Ascending aorta (tissue), 2 donors: ENCODE results near the gene CCT6A. TPM values are rescaled to one million over a fixed set of nuclear protein-coding genes. Genes with fewer than 3 reads are reported as not detected.
"Not testable (repeated sequence)": the region's sequence is repeated elsewhere in the genome, so short reads cannot be mapped to it uniquely, and the experiment has no call there.

Experiments used
- DNase-seq, 2 donors: peaks; one replicate each; pipeline ENCODE4 v3.0.0-alpha.2; 2019; ENCODE audit warnings: low spot score in 2 of 2
- H3K27ac ChIP-seq, 2 donors: fragments of 200-600 bp; sonication (generic); one replicate each; pipeline ENCODE4 v1.5.1; 2016 to 2017; ENCODE audit warnings: mild to moderate bottlenecking in 1 of 2
- H3K27me3 ChIP-seq: fragments of 200-600 bp; sonication (generic); one replicate; pipeline ENCODE4 v1.5.1; 2017
- H3K36me3 ChIP-seq, 2 donors: fragments of 200-600 bp; sonication (generic); one replicate each; pipeline ENCODE4 v1.5.1; 2016
- H3K4me1 ChIP-seq, 2 donors: fragments of 200-600 bp; sonication (generic); one replicate each; pipeline ENCODE4 v1.5.1; 2016 to 2017; ENCODE audit warnings: mild to moderate bottlenecking in 1 of 2
- H3K4me3 ChIP-seq, 2 donors: fragments of 200-600 bp; sonication (generic); one replicate each; pipeline ENCODE4 v1.5.1; 2016 to 2017; ENCODE audit warnings: mild to moderate bottlenecking in 1 of 2
- H3K9me3 ChIP-seq, 2 donors: fragments of 200-600 bp; sonication (generic); one replicate each; pipeline ENCODE4 v1.5.1; 2016
- intact Hi-C: fragments of 100-400 bp; cut with DNase I; formaldehyde crosslinking; loops from one replicate; pipeline ENCODE4 v1.15.1; 2023
- total RNA-seq: library from RNA; depleted of rRNA; stranded (reverse); fragments of >200 nt; gene quantifications from one replicate; pipeline ENCODE4 v1.1.0, GENCODE V29; 2016
- TF ChIP-seq, protein P1 (sequence below), 3 experiments: fragments of 200-600 bp in 2 of 3; fragments of 450-650 bp in 1 of 3; sonication (generic) in 2 of 3; IDR thresholded peaks; one replicate each; pipeline ENCODE4 v1.5.1; 2016 to 2019; ENCODE audit warnings: antibody characterized with exemption in 3 of 3, mild to moderate bottlenecking in 1 of 3, moderate library complexity in 1 of 3

Gene CCT6A
- total RNA-seq, 1 donor from 2014 or later: 86.2 TPM

DNA sequence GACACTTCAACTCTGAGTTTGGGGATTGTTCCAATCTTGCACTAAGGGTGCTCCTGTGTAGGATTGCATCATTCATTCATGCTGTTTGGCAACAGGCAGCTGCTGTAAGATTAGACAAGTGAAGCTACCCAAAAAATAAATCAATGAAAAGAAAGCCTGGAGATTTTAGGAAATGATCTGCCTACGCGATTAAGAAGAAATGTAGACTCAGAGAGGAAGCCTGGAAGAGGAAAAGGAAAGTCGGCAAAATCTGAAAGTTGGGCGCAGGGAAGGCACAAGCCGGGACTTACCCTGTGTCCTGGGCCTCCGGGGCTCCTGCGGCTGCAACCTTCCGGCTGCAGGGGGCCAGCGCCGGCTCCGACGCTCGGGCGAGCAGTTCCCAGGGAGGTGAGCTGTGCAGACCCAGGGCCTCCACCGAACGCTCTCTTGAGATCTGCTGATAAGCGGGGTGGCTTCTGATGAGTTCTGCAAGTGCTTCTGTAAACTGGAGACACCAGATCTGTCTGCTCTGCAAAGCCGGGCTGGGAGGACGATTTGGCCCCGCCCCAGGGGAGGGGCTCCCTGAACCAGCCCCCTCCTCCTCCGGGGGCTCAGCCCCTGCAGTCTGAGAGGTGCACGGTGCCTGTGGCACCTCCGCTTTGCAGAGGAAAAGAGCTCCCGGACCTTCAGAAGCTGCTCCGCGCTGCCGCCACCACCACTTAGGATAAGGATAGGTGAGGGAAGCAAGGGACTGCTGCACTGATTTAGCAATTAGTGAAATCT, 17.7 kb upstream of the CCT6A start:
- Histone ChIP-seq H3K4me3 (peak overlapping the region; percentile 62 to 77), H3K27ac (no peak overlapping the region), H3K27me3 (no peaks in the 10 kb centered on the region), H3K4me1 (no peaks in the 10 kb centered on the region), H3K9me3 (no peaks in the 10 kb centered on the region), H3K36me3 (no peaks in the 10 kb centered on the region)
- TF ChIP-seq, protein P1, sequence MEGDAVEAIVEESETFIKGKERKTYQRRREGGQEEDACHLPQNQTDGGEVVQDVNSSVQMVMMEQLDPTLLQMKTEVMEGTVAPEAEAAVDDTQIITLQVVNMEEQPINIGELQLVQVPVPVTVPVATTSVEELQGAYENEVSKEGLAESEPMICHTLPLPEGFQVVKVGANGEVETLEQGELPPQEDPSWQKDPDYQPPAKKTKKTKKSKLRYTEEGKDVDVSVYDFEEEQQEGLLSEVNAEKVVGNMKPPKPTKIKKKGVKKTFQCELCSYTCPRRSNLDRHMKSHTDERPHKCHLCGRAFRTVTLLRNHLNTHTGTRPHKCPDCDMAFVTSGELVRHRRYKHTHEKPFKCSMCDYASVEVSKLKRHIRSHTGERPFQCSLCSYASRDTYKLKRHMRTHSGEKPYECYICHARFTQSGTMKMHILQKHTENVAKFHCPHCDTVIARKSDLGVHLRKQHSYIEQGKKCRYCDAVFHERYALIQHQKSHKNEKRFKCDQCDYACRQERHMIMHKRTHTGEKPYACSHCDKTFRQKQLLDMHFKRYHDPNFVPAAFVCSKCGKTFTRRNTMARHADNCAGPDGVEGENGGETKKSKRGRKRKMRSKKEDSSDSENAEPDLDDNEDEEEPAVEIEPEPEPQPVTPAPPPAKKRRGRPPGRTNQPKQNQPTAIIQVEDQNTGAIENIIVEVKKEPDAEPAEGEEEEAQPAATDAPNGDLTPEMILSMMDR (IDR thresholded peaks at IDR 0.05): peak in 2 of 3 experiments; percentile 16 to 38
- peak in 1 of 2 donors; percentile 74 for DNase-seq
- intact Hi-C loops: no loop called here

DNA sequence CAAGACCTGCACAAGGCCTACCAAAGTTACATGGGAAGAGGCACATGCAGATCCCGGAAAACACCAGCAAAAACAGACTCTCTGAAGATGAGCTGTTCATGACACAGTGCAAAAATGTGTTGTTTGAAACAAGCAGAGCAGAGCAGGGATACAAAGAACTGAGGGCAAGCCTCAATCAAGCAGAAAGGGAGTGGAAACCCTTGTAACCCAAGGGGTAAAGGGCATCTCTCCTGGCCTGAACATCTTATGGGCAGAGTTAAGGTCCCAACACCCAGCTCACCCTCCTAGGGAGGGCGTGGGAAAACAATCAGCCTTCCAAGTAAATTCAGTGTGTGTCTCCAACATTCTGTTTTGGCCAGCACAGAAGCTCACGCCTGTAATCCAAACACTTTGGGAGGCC, 10.8 kb upstream of the CCT6A start:
- TF ChIP-seq, protein P1 (IDR thresholded peaks at IDR 0.05): no peak
- no peak for DNase-seq
- intact Hi-C loops: no loop called here

DNA sequence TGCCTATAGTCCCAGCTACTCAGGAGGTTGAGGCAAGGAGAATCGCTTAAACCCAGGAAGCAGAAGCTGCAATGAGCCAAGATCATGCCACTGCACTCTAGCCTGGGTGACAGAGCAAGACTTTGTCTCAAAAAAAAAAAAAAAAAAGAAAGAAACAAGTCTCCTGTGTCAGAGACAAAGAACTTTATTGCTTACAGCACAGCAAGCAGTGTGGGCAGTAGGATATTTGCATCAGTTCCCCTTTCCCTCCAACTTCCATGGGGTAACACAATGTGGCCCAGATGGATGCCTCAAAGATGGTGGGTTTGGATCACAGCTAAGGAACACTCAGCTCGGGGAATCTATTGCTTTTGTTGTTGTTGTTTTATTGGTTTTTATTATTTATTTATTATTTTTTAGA, 5.8 kb upstream of the CCT6A start:
- H3K27me3 ChIP-seq, intact Hi-C loops, H3K9me3 ChIP-seq, H3K4me3 ChIP-seq, DNase-seq, H3K27ac ChIP-seq, H3K36me3 ChIP-seq: not testable (repeated sequence)
- peaks cover 0 to 17% of the 10 kb centered on the region in 2 donors for H3K4me1 ChIP-seq

More for the DNA sequence above, 10.8 kb upstream of the CCT6A start:
- Histone ChIP-seq H3K4me3 (no peak overlapping the region), H3K9me3 (no peaks in the 10 kb centered on the region), H3K27ac (no peak overlapping the region), H3K36me3 (no peaks in the 10 kb centered on the region), H3K4me1 (no peaks in the 10 kb centered on the region), H3K27me3 (no peaks in the 10 kb centered on the region)

DNA sequence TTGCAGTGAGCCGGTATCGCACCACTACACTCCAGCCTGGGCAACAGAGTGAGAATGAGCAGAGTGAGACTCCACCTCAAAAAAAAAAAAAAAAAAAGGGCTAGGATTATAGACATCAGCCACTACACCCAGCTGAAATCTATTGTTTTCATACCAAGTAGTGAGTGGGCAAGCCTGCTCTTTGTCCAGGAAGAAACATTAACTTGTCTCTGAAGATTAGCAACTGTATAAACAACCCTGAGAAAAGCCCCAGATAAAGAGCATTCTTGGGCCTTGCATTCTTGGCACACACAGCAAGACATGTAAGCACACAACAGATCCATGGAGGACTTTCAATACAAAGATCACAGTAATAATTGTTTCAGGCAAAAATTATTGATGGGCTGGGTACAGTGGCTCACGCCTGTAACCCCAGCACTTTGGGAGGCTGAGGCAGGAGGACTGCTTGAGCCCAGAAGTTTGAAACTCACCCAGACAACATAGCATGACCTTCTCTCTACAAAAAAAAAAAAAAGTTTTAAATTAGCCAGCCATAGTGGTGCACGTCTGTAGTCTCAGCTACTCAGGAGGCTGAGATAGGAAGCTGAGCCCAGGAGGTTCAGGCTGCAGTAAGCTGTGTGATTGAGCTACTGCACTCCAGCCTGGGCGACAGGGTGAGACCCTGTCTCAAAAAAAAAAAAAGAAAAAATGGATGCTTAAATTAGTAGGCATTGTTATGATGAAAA, 4.7 kb upstream of the CCT6A start:
- H3K4me3 ChIP-seq: no peak overlapping the region
- no peaks in the 10 kb centered on the region for H3K9me3 ChIP-seq
- peaks cover 0 to 18% of the 10 kb centered on the region in 2 donors for H3K4me1 ChIP-seq
- H3K27me3 ChIP-seq: no peaks in the 10 kb centered on the region
- H3K36me3 ChIP-seq: no peaks in the 10 kb centered on the region
- intact Hi-C loops: no loop called here
- DNase-seq: no peak
- peak overlapping the region; percentile 45 to 55 for H3K27ac ChIP-seq
- TF ChIP-seq, protein P1 (IDR thresholded peaks at IDR 0.05): no peak

DNA sequence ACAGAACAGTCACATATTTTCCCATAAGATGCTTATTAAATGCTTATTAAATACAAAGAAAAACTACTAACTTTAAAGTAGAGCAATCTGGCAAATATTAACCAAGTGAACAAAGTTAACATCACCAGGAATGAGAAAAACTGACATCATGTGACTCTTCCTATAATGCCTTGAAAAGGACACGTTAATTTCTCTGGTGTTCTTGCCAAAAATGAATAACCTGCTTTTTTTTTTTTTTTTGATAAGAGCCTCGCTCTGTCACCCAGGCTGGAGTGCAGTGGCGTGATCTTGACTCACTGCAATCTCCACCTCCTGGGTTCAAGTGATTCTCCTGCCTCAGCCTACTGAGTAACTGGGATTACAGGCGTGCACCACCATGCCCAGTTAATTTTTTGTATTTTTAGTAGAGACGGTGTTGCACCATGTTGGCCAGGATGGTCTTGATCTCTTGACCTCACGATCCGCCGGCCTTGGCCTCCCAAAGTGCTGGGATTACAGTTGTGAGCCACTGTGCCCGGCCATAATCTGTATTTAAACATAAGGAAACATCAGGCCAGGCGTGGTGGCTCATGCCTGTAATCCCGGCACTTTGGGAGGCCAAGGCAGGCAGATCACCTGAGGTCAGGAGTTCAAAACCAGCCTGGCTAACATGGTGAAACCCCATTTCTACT, 4.0 kb upstream of the CCT6A start:
- intact Hi-C loops, H3K9me3 ChIP-seq, DNase-seq, H3K36me3 ChIP-seq, H3K4me3 ChIP-seq, H3K27me3 ChIP-seq: not testable (repeated sequence)
- H3K4me1 ChIP-seq: peaks cover 0 to 22% of the 10 kb centered on the region in 2 donors
- H3K27ac ChIP-seq: peak overlapping the region in 1 of 2 donors; percentile 45

DNA sequence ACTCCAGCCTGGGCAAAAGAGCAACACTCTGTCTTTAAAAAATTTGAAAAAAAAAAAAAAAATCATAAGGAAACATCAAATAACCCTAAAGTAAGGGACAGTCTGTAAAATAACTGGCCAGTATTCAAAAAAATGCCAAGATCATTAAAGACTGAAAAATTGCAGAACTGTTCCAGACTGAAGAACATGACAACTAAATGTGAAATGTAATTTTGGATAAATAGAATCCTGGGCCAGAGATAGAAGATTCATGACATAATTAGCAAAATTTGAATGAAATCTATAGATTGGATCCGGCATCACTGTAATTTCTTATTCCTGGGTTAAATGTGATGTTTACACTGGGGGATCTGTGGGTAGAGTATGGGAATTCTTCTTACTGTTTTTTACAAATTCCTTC, 3.3 kb upstream of the CCT6A start:
- Histone ChIP-seq H3K9me3 (no peaks in the 10 kb centered on the region), H3K27ac (no peak overlapping the region), H3K4me3 (no peak overlapping the region), H3K27me3 (no peaks in the 10 kb centered on the region), H3K36me3 (peaks cover 4 to 5% of the 10 kb centered on the region in 2 donors), H3K4me1 (peaks cover 0 to 29% of the 10 kb centered on the region in 2 donors)
- TF ChIP-seq, protein P1 (IDR thresholded peaks at IDR 0.05): no peak
- DNase-seq: no peak
- intact Hi-C loops: no loop called here

DNA sequence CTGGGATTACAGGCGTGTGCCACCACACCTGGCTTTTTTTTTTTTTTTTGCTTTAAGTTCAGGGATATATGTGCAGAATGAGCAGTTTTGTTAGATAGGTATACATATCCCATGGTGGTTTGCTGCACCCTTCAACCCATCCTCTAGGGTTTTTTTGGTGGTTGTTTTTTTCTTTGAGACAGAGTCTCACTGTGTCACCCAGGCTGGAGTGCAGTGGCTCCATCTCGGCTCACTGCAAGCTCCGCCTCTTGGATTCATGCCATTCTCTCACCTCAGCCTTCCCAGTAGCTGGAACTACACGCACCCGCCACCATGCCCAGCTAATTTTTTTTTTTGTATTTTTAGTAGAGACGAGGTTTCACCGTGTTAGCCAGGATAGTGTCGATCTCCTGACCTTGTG, 2.8 kb upstream of the CCT6A start:
- H3K9me3 ChIP-seq: not testable (repeated sequence)

More for the DNA sequence above, 2.8 kb upstream of the CCT6A start:
- H3K4me3 ChIP-seq, intact Hi-C loops, H3K36me3 ChIP-seq, H3K27ac ChIP-seq, DNase-seq, H3K27me3 ChIP-seq: not testable (repeated sequence)
- peaks cover 0 to 30% of the 10 kb centered on the region in 2 donors for H3K4me1 ChIP-seq
